ENCODE measurements around the gene YY1. TPM values are rescaled to one million over a fixed set of nuclear protein-coding genes. Genes with fewer than 3 reads are reported as not detected.

Gene YY1
- total and polyA plus RNA-seq, 8 donors = 23.0 to 68.1 (median 41.9) TPM

GRCh38 chr14:100312877-100313400 lies 74.0 kb downstream of the YY1 start:
- H3K4me3 ChIP-seq = no peak overlapping the region
- H3K27me3 ChIP-seq = no peaks in the 10 kb centered on the region
- intact Hi-C loops (cut with DNase I; ENCODE audit: low total_unique reads) = no loop called here
- no peaks in the 10 kb centered on the region for H3K9me3 ChIP-seq
- peaks cover 2 to 35% (median 15%) of the 10 kb centered on the region in 4 donors for H3K4me1 ChIP-seq
- WGBS, 5 donors = 33 to 51% (median 39%) methylated on average over 7 to 10 of the region's 10 CpGs
- H3K27ac ChIP-seq = no peak overlapping the region
- peak in 1 of 2 donors; percentile 32 for DNase-seq
- no peaks in the 10 kb centered on the region for H3K36me3 ChIP-seq
- TF ChIP-seq POLR2AphosphoS5 (IDR thresholded peaks at IDR 0.05) = no peak
- no peak for TF ChIP-seq CTCF (IDR thresholded peaks at IDR 0.05)
- no peak for TF ChIP-seq EP300 (IDR thresholded peaks at IDR 0.05)
- no peak for TF ChIP-seq POLR2A (IDR thresholded peaks at IDR 0.05)

GRCh38 chr14:100313464-100314230 lies 74.7 kb downstream of the YY1 start:
- intact Hi-C loops (cut with DNase I; ENCODE audit: low total_unique reads) = no loop called here
- DNase-seq = no peak
- TF ChIP-seq POLR2A (IDR thresholded peaks at IDR 0.05) = no peak
- TF ChIP-seq POLR2AphosphoS5 (IDR thresholded peaks at IDR 0.05) = no peak
- TF ChIP-seq CTCF (IDR thresholded peaks at IDR 0.05) = no peak
- TF ChIP-seq EP300 (IDR thresholded peaks at IDR 0.05) = no peak
- Histone ChIP-seq H3K4me3 (no peak overlapping the region), H3K27me3 (no peaks in the 10 kb centered on the region), H3K4me1 (peaks cover 0 to 35% (median 16%) of the 10 kb centered on the region in 4 donors), H3K27ac (no peak overlapping the region), H3K9me3 (no peaks in the 10 kb centered on the region), H3K36me3 (no peaks in the 10 kb centered on the region)
- 76 to 87% (median 83%) methylated on average over 19 to 26 of the region's 26 CpGs for WGBS, 5 donors

- H3K4me3 ChIP-seq = no peak overlapping the region
- H3K27me3 ChIP-seq = no peaks in the 10 kb centered on the region
- no peaks in the 10 kb centered on the region for H3K9me3 ChIP-seq
- H3K36me3 ChIP-seq = no peaks in the 10 kb centered on the region
- no peak for DNase-seq
- WGBS, 5 donors = 72 to 95% (median 91%) methylated on average over 6 of the region's 6 CpGs
- TF ChIP-seq EP300 (IDR thresholded peaks at IDR 0.05) = no peak
- no peak for TF ChIP-seq CTCF (IDR thresholded peaks at IDR 0.05)
- no peak for TF ChIP-seq POLR2A (IDR thresholded peaks at IDR 0.05)
- no peak for TF ChIP-seq POLR2AphosphoS5 (IDR thresholded peaks at IDR 0.05)
- intact Hi-C loops (cut with DNase I; ENCODE audit: low total_unique reads) = no loop called here
- H3K27ac ChIP-seq = no peak overlapping the region
- peaks cover 0 to 30% (median 15%) of the 10 kb centered on the region in 4 donors for H3K4me1 ChIP-seq
Measured at GRCh38 chr14:100314724-100315123, 75.8 kb downstream of the YY1 start.

GRCh38 chr14:100317389-100317788 lies 78.4 kb downstream of the YY1 start:
- no peaks in the 10 kb centered on the region for H3K36me3 ChIP-seq
- WGBS, 5 donors = 81 to 85% (median 84%) methylated on average over 3 to 6 of the region's 6 CpGs
- intact Hi-C loops (cut with DNase I; ENCODE audit: low total_unique reads) = no loop called here
- H3K4me1 ChIP-seq = peaks cover 0 to 24% (median 13%) of the 10 kb centered on the region in 4 donors
- no peaks in the 10 kb centered on the region for H3K27me3 ChIP-seq
- peak overlapping the region in 3 of 4 donors; percentile 40 to 48 (median 41) for H3K4me3 ChIP-seq
- no peaks in the 10 kb centered on the region for H3K9me3 ChIP-seq
- no peak for TF ChIP-seq POLR2A (IDR thresholded peaks at IDR 0.05)
- no peak for TF ChIP-seq CTCF (IDR thresholded peaks at IDR 0.05)
- no peak for TF ChIP-seq POLR2AphosphoS5 (IDR thresholded peaks at IDR 0.05)
- no peak for TF ChIP-seq EP300 (IDR thresholded peaks at IDR 0.05)
- H3K27ac ChIP-seq = no peak overlapping the region
- DNase-seq = no peak
